WTC11 (cell line): ENCODE data around the gene DDR2. TPM values are rescaled to one million over a fixed set of nuclear protein-coding genes. Genes with fewer than 3 reads are reported as not detected.

Experiments used
- ATAC-seq: fragments of 200-7000 bp; cut with Tn5 transposase; 2 replicates; pipeline ENCODE4 v1.10.0; 2021; ENCODE audit warnings: mild to moderate bottlenecking, moderate library complexity
- CTCF ChIA-PET: fragments of 300-600 bp; sonication (Branson Sonifier 250); formaldehyde crosslinking; loops from one replicate; lab custom pipeline; 2021; ENCODE audit warnings: antibody characterized with exemption; lab: Charles Lee
- POLR2A ChIA-PET: fragments of 350-600 bp; sonication (Branson Sonifier 250); formaldehyde crosslinking; loops from one replicate; lab custom pipeline; 2021; ENCODE audit warnings: antibody characterized with exemption; lab: Charles Lee
- DNase-seq: peaks from one replicate; pipeline ENCODE4 v3.0.0; 2021; ENCODE audit warnings: low spot score
- H3K27ac Mint-ChIP-seq: 2 replicates; pipeline ENCODE4 v1.8.0; 2021; ENCODE audit warnings: mixed read lengths
- H3K27me3 Mint-ChIP-seq: 2 replicates; pipeline ENCODE4 v1.8.0; 2021; ENCODE audit warnings: low read depth, mild to moderate bottlenecking, moderate library complexity, mixed read lengths
- H3K36me3 Mint-ChIP-seq: 2 replicates; pipeline ENCODE4 v1.8.0; 2021; ENCODE audit warnings: mixed read lengths
- H3K4me1 Mint-ChIP-seq: 2 replicates; pipeline ENCODE4 v1.8.0; 2022; ENCODE audit warnings: mixed read lengths
- H3K4me3 Mint-ChIP-seq: 2 replicates; pipeline ENCODE4 v1.8.0; 2021; ENCODE audit warnings: mild to moderate bottlenecking, moderate library complexity, mixed read lengths
- H3K9me3 Mint-ChIP-seq: 2 replicates; pipeline ENCODE4 v1.8.0; 2021; ENCODE audit warnings: mixed read lengths
- AR ChIP-seq: fragments of 250-450 bp; sonication (Bioruptor Pico); IDR thresholded peaks from 2 replicates; pipeline ENCODE4 v1.9.0; 2021; ENCODE audit warnings: mild to moderate bottlenecking
- ATF1 ChIP-seq: sonication (generic); formaldehyde crosslinking; IDR thresholded peaks from 2 replicates; pipeline ENCODE4 v1.8.1; 2023; ENCODE audit warnings: mild to moderate bottlenecking, moderate library complexity, missing genetic modification reagents
- CREB1 ChIP-seq: sonication (generic); formaldehyde crosslinking; IDR thresholded peaks from 2 replicates; pipeline ENCODE4 v1.8.0; 2023; ENCODE audit warnings: mild to moderate bottlenecking, missing genetic modification reagents
- E2F5 ChIP-seq: sonication (generic); formaldehyde crosslinking; IDR thresholded peaks from 2 replicates; pipeline ENCODE4 v1.8.1; 2022; ENCODE audit warnings: mild to moderate bottlenecking, moderate library complexity, missing genetic modification reagents
- EMX1 ChIP-seq: fragments of 250-450 bp; sonication (Bioruptor Pico); IDR thresholded peaks from 2 replicates; pipeline ENCODE4 v1.8.0; 2021; ENCODE audit warnings: mild to moderate bottlenecking
- ETV6 ChIP-seq: sonication (generic); formaldehyde crosslinking; IDR thresholded peaks from 2 replicates; pipeline ENCODE4 v1.8.1; 2022; ENCODE audit warnings: mild to moderate bottlenecking, missing genetic modification reagents
- FOXJ3 ChIP-seq: sonication (generic); formaldehyde crosslinking; IDR thresholded peaks from 2 replicates; pipeline ENCODE4 v1.9.0; 2021; ENCODE audit warnings: missing genetic modification reagents, mild to moderate bottlenecking, borderline replicate concordance
- FOXK1 ChIP-seq: sonication (generic); formaldehyde crosslinking; IDR thresholded peaks from 2 replicates; pipeline ENCODE4 v1.8.0; 2022; ENCODE audit warnings: mild to moderate bottlenecking, moderate library complexity, missing genetic modification reagents
- FOXP1 ChIP-seq: sonication (generic); formaldehyde crosslinking; IDR thresholded peaks from 2 replicates; pipeline ENCODE4 v1.8.0; 2022; ENCODE audit warnings: missing genetic modification reagents, mild to moderate bottlenecking, moderate library complexity, borderline replicate concordance
- GABPB1 ChIP-seq: sonication (generic); formaldehyde crosslinking; IDR thresholded peaks from 2 replicates; pipeline ENCODE4 v1.8.1; 2023; ENCODE audit warnings: mild to moderate bottlenecking, missing genetic modification reagents
- JAZF1 ChIP-seq: fragments of 250-450 bp; sonication (Bioruptor Pico); IDR thresholded peaks from 2 replicates; pipeline ENCODE4 v1.9.0; 2021; ENCODE audit warnings: moderate library complexity, mild to moderate bottlenecking, inconsistent platforms
- KAT7 ChIP-seq: sonication (generic); formaldehyde crosslinking; IDR thresholded peaks from 2 replicates; pipeline ENCODE4 v1.8.1; 2023; ENCODE audit warnings: missing genetic modification reagents, mild to moderate bottlenecking, borderline replicate concordance
- NFATC4 ChIP-seq: fragments of 250-450 bp; sonication (Bioruptor Pico); IDR thresholded peaks from 2 replicates; pipeline ENCODE4 v1.9.0; 2021; ENCODE audit warnings: mild to moderate bottlenecking
- NR1H2 ChIP-seq: sonication (generic); formaldehyde crosslinking; IDR thresholded peaks from 2 replicates; pipeline ENCODE4 v1.9.0; 2021; ENCODE audit warnings: mild to moderate bottlenecking, moderate library complexity, missing genetic modification reagents
- NR3C1 ChIP-seq: sonication (generic); formaldehyde crosslinking; conservative IDR thresholded peaks from 2 replicates; pipeline ENCODE4 v1.8.1; 2023; ENCODE audit warnings: low read depth, mild to moderate bottlenecking, missing genetic modification reagents
- PRDM15 ChIP-seq: sonication (generic); formaldehyde crosslinking; IDR thresholded peaks from 2 replicates; pipeline ENCODE4 v1.8.0; 2022; ENCODE audit warnings: missing genetic modification reagents
- PRRX2 ChIP-seq: fragments of 250-450 bp; sonication (Bioruptor Pico); IDR thresholded peaks from 2 replicates; pipeline ENCODE4 v1.8.0; 2021; ENCODE audit warnings: mild to moderate bottlenecking
- SMAD3 ChIP-seq: sonication (generic); formaldehyde crosslinking; IDR thresholded peaks from 2 replicates; pipeline ENCODE4 v1.8.0; 2022; ENCODE audit warnings: missing genetic modification reagents, mild to moderate bottlenecking, borderline replicate concordance
- TEAD4 ChIP-seq: sonication (generic); formaldehyde crosslinking; IDR thresholded peaks from 2 replicates; pipeline ENCODE4 v1.8.0; 2022; ENCODE audit warnings: mild to moderate bottlenecking, missing genetic modification reagents
- USF2 ChIP-seq: sonication (generic); formaldehyde crosslinking; IDR thresholded peaks from 2 replicates; pipeline ENCODE4 v1.8.1; 2023; ENCODE audit warnings: mild to moderate bottlenecking, missing genetic modification reagents, moderate library complexity
- ZBTB21 ChIP-seq: sonication (generic); formaldehyde crosslinking; IDR thresholded peaks from 2 replicates; pipeline ENCODE4 v1.8.1; 2023; ENCODE audit warnings: mild to moderate bottlenecking, missing genetic modification reagents, borderline replicate concordance
- ZNF121 ChIP-seq: sonication (generic); formaldehyde crosslinking; IDR thresholded peaks from 2 replicates; pipeline ENCODE4 v1.8.0; 2023; ENCODE audit warnings: missing genetic modification reagents
- ZNF138 ChIP-seq: sonication (generic); formaldehyde crosslinking; conservative IDR thresholded peaks from 2 replicates; pipeline ENCODE4 v1.8.1; 2022; ENCODE audit warnings: mild to moderate bottlenecking, moderate library complexity, missing genetic modification reagents
- ZNF317 ChIP-seq: sonication (generic); formaldehyde crosslinking; IDR thresholded peaks from 2 replicates; pipeline ENCODE4 v1.8.1; 2023; ENCODE audit warnings: low read depth, mild to moderate bottlenecking, moderate library complexity, missing genetic modification reagents, borderline replicate concordance
- ZNF396 ChIP-seq: fragments of 250-450 bp; sonication (Bioruptor Pico); IDR thresholded peaks from 2 replicates; pipeline ENCODE4 v1.8.0; 2021; ENCODE audit warnings: mild to moderate bottlenecking, moderate library complexity, borderline replicate concordance
- total RNA-seq: library from RNA; stranded (reverse); gene quantifications from 3 replicates; pipeline ENCODE4 v1.2.3, GENCODE V29; 2021

The DDR2 gene
- total RNA-seq, 1 experiment from 2014 or later, result 0.85 TPM

GRCh38 chr1:162736184-162736583 is 103.9 kb downstream of the DDR2 start:
- H3K4me1 Mint-ChIP-seq, result peaks cover 7% of the 10 kb centered on the region
- peaks cover 4% of the 10 kb centered on the region; the same call in 1 of the 2 replicates for H3K9me3 Mint-ChIP-seq
- ChIA-PET CTCF (no interaction called here), POLR2A (no interaction called here)
- no peaks in the 10 kb centered on the region for H3K27me3 Mint-ChIP-seq
- TF ChIP-seq ZBTB21 (CRISPR knock-in tag), result no peak
- TF ChIP-seq PRDM15 (CRISPR knock-in tag), result no peak
- TF ChIP-seq KAT7 (CRISPR knock-in tag), result no peak
- TF ChIP-seq FOXJ3 (CRISPR knock-in tag), result no peak
- TF ChIP-seq ZNF396 (CRISPR knock-in tag), result no peak
- no peak for TF ChIP-seq NFATC4 (CRISPR knock-in tag)
- TF ChIP-seq FOXK1 (CRISPR knock-in tag), result no peak
- no peak for TF ChIP-seq FOXP1 (CRISPR knock-in tag)
- no peak for TF ChIP-seq ZNF317
- no peak for TF ChIP-seq NR3C1 (CRISPR knock-in tag)
- no peak for TF ChIP-seq ZNF121 (CRISPR knock-in tag)
- TF ChIP-seq ETV6, result no peak
- ATAC-seq (no peak), DNase-seq (no peak)
- no peak overlapping the region for H3K27ac Mint-ChIP-seq
- no peaks in the 10 kb centered on the region for H3K36me3 Mint-ChIP-seq
- no peak overlapping the region for H3K4me3 Mint-ChIP-seq

GRCh38 chr1:162736633-162737067 is 104.4 kb downstream of the DDR2 start:
- Mint-ChIP-seq H3K27ac (no peak overlapping the region), H3K27me3 (no peaks in the 10 kb centered on the region), H3K9me3 (peaks cover 4% of the 10 kb centered on the region; the same call in 1 of the 2 replicates), H3K36me3 (no peaks in the 10 kb centered on the region), H3K4me3 (no peak overlapping the region), H3K4me1 (peaks cover 7% of the 10 kb centered on the region)
- ATAC-seq (no peak), DNase-seq (no peak)
- POLR2A ChIA-PET, result no interaction called here
- CTCF ChIA-PET, result no interaction called here
- TF ChIP-seq E2F5 (CRISPR knock-in tag) (no peak), EMX1 (CRISPR knock-in tag) (no peak), AR (CRISPR knock-in tag) (no peak), NFATC4 (CRISPR knock-in tag) (no peak), ZNF138 (CRISPR knock-in tag) (no peak), USF2 (CRISPR knock-in tag) (no peak), JAZF1 (CRISPR knock-in tag) (no peak), GABPB1 (CRISPR knock-in tag) (no peak), CREB1 (CRISPR knock-in tag) (no peak), NR1H2 (CRISPR knock-in tag) (no peak), ATF1 (CRISPR knock-in tag) (no peak), TEAD4 (CRISPR knock-in tag) (no peak), FOXP1 (CRISPR knock-in tag) (no peak), PRRX2 (no peak), SMAD3 (no peak), ZNF396 (CRISPR knock-in tag) (no peak), PRDM15 (CRISPR knock-in tag) (no peak)
